ENCODE measurements around the gene DHRS12.

DHRS12 gene

GRCh38 chr13:51773515-51773914 lies 30.4 kb downstream of the DHRS12 start:
- Histone ChIP-seq H2AK5ac (ENCODE audit: low read length, severe bottlenecking) (no peak overlapping the region), H3K4ac (ENCODE audit: low read depth in 1 of 2, low read length in 2 of 2) (no peak overlapping the region), H3K4me1 (ENCODE audit: control insufficient read depth, insufficient read depth, low read depth, low read length) (peaks cover 2% of the 10 kb centered on the region), H3K18ac (ENCODE audit: low read depth in 1 of 2, low read length in 2 of 2) (no peak overlapping the region), H3K36me3 (ENCODE audit: control insufficient read depth in 1 of 2, insufficient read depth in 2 of 2, low read depth in 1 of 2, low read length in 2 of 2) (peaks cover 0 to 6% of the 10 kb centered on the region in 2 experiments), H3K9ac (ENCODE audit: low read length) (no peak overlapping the region), H2BK5ac (ENCODE audit: low read depth, low read length, poor library complexity, severe bottlenecking) (no peak overlapping the region), H3K23ac (ENCODE audit: low read length in 2 of 2) (no peak overlapping the region), H2BK120ac (ENCODE audit: low read depth, low read length) (no peak overlapping the region), H3K4me3 (ENCODE audit: insufficient read depth in 1 of 2, low read depth in 1 of 2, low read length in 2 of 2) (no peak overlapping the region), H4K8ac (ENCODE audit: low read length) (no peak overlapping the region), H3K4me2 (ENCODE audit: low read length, poor library complexity, severe bottlenecking) (no peak overlapping the region), H2AFZ (ENCODE audit: low read depth, low read length) (no peak overlapping the region), H4K91ac (ENCODE audit: low read length) (no peak overlapping the region), H3K27me3 (ENCODE audit: control insufficient read depth in 1 of 2, insufficient read depth in 1 of 2, low read length in 2 of 2) (peaks cover 4 to 26% of the 10 kb centered on the region in 2 experiments), H2BK12ac (ENCODE audit: low read length in 2 of 2) (no peak overlapping the region), H2BK15ac (ENCODE audit: low read depth, poor library complexity, severe bottlenecking) (no peak overlapping the region), H3K9me3 (ENCODE audit: control insufficient read depth, low read length) (no peaks in the 10 kb centered on the region), H3K79me1 (replicated peaks; ENCODE audit: low read length, poor library complexity, severe bottlenecking) (peaks cover 2% of the 10 kb centered on the region), H3K27ac (ENCODE audit: low read length, poor library complexity, severe bottlenecking) (no peak overlapping the region), H3K14ac (ENCODE audit: low read length in 2 of 2) (no peak overlapping the region)
- DNase-seq: no peak
- 93% methylated on average over 11 of the region's 11 CpGs for WGBS

GRCh38 chr13:51772781-51773180 lies 31.2 kb downstream of the DHRS12 start:
- H3K79me1 ChIP-seq (replicated peaks; ENCODE audit: low read length, poor library complexity, severe bottlenecking): peaks cover 6% of the 10 kb centered on the region
- DNase-seq: no peak
- no peak overlapping the region for H3K14ac ChIP-seq (ENCODE audit: low read length in 2 of 2)
- H3K18ac ChIP-seq (ENCODE audit: low read depth in 1 of 2, low read length in 2 of 2): no peak overlapping the region
- H2BK12ac ChIP-seq (ENCODE audit: low read length in 2 of 2): no peak overlapping the region
- H4K8ac ChIP-seq (ENCODE audit: low read length): peak overlapping the region; percentile 2
- no peak overlapping the region for H4K91ac ChIP-seq (ENCODE audit: low read length)
- H3K9ac ChIP-seq (ENCODE audit: low read length): no peak overlapping the region
- no peak overlapping the region for H3K4ac ChIP-seq (ENCODE audit: low read depth in 1 of 2, low read length in 2 of 2)
- no peak overlapping the region for H3K4me2 ChIP-seq (ENCODE audit: low read length, poor library complexity, severe bottlenecking)
- no peak overlapping the region for H3K4me3 ChIP-seq (ENCODE audit: insufficient read depth in 1 of 2, low read depth in 1 of 2, low read length in 2 of 2)
- H3K27me3 ChIP-seq (ENCODE audit: control insufficient read depth in 1 of 2, insufficient read depth in 1 of 2, low read length in 2 of 2): peaks cover 4 to 26% of the 10 kb centered on the region in 2 experiments
- no peak overlapping the region for H2AK5ac ChIP-seq (ENCODE audit: low read length, severe bottlenecking)
- no peak overlapping the region for H2BK120ac ChIP-seq (ENCODE audit: low read depth, low read length)
- no peak overlapping the region for H3K23ac ChIP-seq (ENCODE audit: low read length in 2 of 2)
- H2BK15ac ChIP-seq (ENCODE audit: low read depth, poor library complexity, severe bottlenecking): no peak overlapping the region
- no peak overlapping the region for H3K27ac ChIP-seq (ENCODE audit: low read length, poor library complexity, severe bottlenecking)
- peaks cover 5 to 13% of the 10 kb centered on the region in 2 experiments for H3K36me3 ChIP-seq (ENCODE audit: control insufficient read depth in 1 of 2, insufficient read depth in 2 of 2, low read depth in 1 of 2, low read length in 2 of 2)
- peaks cover 2% of the 10 kb centered on the region for H3K4me1 ChIP-seq (ENCODE audit: control insufficient read depth, insufficient read depth, low read depth, low read length)
- H3K9me3 ChIP-seq (ENCODE audit: control insufficient read depth, low read length): no peaks in the 10 kb centered on the region
- WGBS: 91% methylated on average over 6 of the region's 6 CpGs
- H2AFZ ChIP-seq (ENCODE audit: low read depth, low read length): no peak overlapping the region
- no peak overlapping the region for H2BK5ac ChIP-seq (ENCODE audit: low read depth, low read length, poor library complexity, severe bottlenecking)

- H3K36me3 ChIP-seq (ENCODE audit: control insufficient read depth in 1 of 2, insufficient read depth in 2 of 2, low read depth in 1 of 2, low read length in 2 of 2): peaks cover 11 to 15% of the 10 kb centered on the region in 2 experiments
- no peak overlapping the region for H2BK15ac ChIP-seq (ENCODE audit: low read depth, poor library complexity, severe bottlenecking)
- H2AK5ac ChIP-seq (ENCODE audit: low read length, severe bottlenecking): no peak overlapping the region
- H2BK120ac ChIP-seq (ENCODE audit: low read depth, low read length): no peak overlapping the region
- peaks cover 4 to 24% of the 10 kb centered on the region in 2 experiments for H3K27me3 ChIP-seq (ENCODE audit: control insufficient read depth in 1 of 2, insufficient read depth in 1 of 2, low read length in 2 of 2)
- no peak overlapping the region for H2BK5ac ChIP-seq (ENCODE audit: low read depth, low read length, poor library complexity, severe bottlenecking)
- no peak overlapping the region for H3K9ac ChIP-seq (ENCODE audit: low read length)
- DNase-seq: no peak
- H3K79me1 ChIP-seq (replicated peaks; ENCODE audit: low read length, poor library complexity, severe bottlenecking): peaks cover 8% of the 10 kb centered on the region
- 91% methylated on average over 9 of the region's 9 CpGs for WGBS
- H3K4ac ChIP-seq (ENCODE audit: low read depth in 1 of 2, low read length in 2 of 2): no peak overlapping the region
- H2BK12ac ChIP-seq (ENCODE audit: low read length in 2 of 2): no peak overlapping the region
- no peak overlapping the region for H3K14ac ChIP-seq (ENCODE audit: low read length in 2 of 2)
- H3K4me1 ChIP-seq (ENCODE audit: control insufficient read depth, insufficient read depth, low read depth, low read length): peaks cover 2% of the 10 kb centered on the region
- H4K8ac ChIP-seq (ENCODE audit: low read length): no peak overlapping the region
- no peak overlapping the region for H3K4me3 ChIP-seq (ENCODE audit: insufficient read depth in 1 of 2, low read depth in 1 of 2, low read length in 2 of 2)
- no peak overlapping the region for H3K4me2 ChIP-seq (ENCODE audit: low read length, poor library complexity, severe bottlenecking)
- no peak overlapping the region for H2AFZ ChIP-seq (ENCODE audit: low read depth, low read length)
- no peak overlapping the region for H3K18ac ChIP-seq (ENCODE audit: low read depth in 1 of 2, low read length in 2 of 2)
- no peak overlapping the region for H3K27ac ChIP-seq (ENCODE audit: low read length, poor library complexity, severe bottlenecking)
- H4K91ac ChIP-seq (ENCODE audit: low read length): no peak overlapping the region
- H3K23ac ChIP-seq (ENCODE audit: low read length in 2 of 2): no peak overlapping the region
- no peaks in the 10 kb centered on the region for H3K9me3 ChIP-seq (ENCODE audit: control insufficient read depth, low read length)
Observed at GRCh38 chr13:51772105-51772455, 31.9 kb downstream of the DHRS12 start.

- H2BK120ac ChIP-seq (ENCODE audit: low read depth, low read length): no peak overlapping the region
- no peak overlapping the region for H3K23ac ChIP-seq (ENCODE audit: low read length in 2 of 2)
- no peaks in the 10 kb centered on the region for H3K9me3 ChIP-seq (ENCODE audit: control insufficient read depth, low read length)
- no peak overlapping the region for H3K4me2 ChIP-seq (ENCODE audit: low read length, poor library complexity, severe bottlenecking)
- no peak overlapping the region for H4K91ac ChIP-seq (ENCODE audit: low read length)
- peaks cover 16 to 20% of the 10 kb centered on the region in 2 experiments for H3K36me3 ChIP-seq (ENCODE audit: control insufficient read depth in 1 of 2, insufficient read depth in 2 of 2, low read depth in 1 of 2, low read length in 2 of 2)
- H3K9ac ChIP-seq (ENCODE audit: low read length): no peak overlapping the region
- peaks cover 2% of the 10 kb centered on the region for H3K4me1 ChIP-seq (ENCODE audit: control insufficient read depth, insufficient read depth, low read depth, low read length)
- no peak overlapping the region for H3K27ac ChIP-seq (ENCODE audit: low read length, poor library complexity, severe bottlenecking)
- no peak overlapping the region for H2BK15ac ChIP-seq (ENCODE audit: low read depth, poor library complexity, severe bottlenecking)
- no peak overlapping the region for H3K14ac ChIP-seq (ENCODE audit: low read length in 2 of 2)
- no peak for DNase-seq
- H3K4ac ChIP-seq (ENCODE audit: low read depth in 1 of 2, low read length in 2 of 2): no peak overlapping the region
- no peak overlapping the region for H2AFZ ChIP-seq (ENCODE audit: low read depth, low read length)
- H4K8ac ChIP-seq (ENCODE audit: low read length): no peak overlapping the region
- WGBS: 90% methylated on average over 16 of the region's 17 CpGs
- H3K18ac ChIP-seq (ENCODE audit: low read depth in 1 of 2, low read length in 2 of 2): peak overlapping the region in 1 of 2 experiments; percentile 4
- peaks cover 4 to 19% of the 10 kb centered on the region in 2 experiments for H3K27me3 ChIP-seq (ENCODE audit: control insufficient read depth in 1 of 2, insufficient read depth in 1 of 2, low read length in 2 of 2)
- no peak overlapping the region for H2AK5ac ChIP-seq (ENCODE audit: low read length, severe bottlenecking)
- peaks cover 13% of the 10 kb centered on the region for H3K79me1 ChIP-seq (replicated peaks; ENCODE audit: low read length, poor library complexity, severe bottlenecking)
- H3K4me3 ChIP-seq (ENCODE audit: insufficient read depth in 1 of 2, low read depth in 1 of 2, low read length in 2 of 2): no peak overlapping the region
- no peak overlapping the region for H2BK12ac ChIP-seq (ENCODE audit: low read length in 2 of 2)
- H2BK5ac ChIP-seq (ENCODE audit: low read depth, low read length, poor library complexity, severe bottlenecking): no peak overlapping the region
Observed at GRCh38 chr13:51771418-51772104, 32.4 kb downstream of the DHRS12 start.

All from mesenchymal stem cell (in vitro differentiated cells and primary cell).